ENCODE data around the gene MRPS17.

The MRPS17 gene

DNA sequence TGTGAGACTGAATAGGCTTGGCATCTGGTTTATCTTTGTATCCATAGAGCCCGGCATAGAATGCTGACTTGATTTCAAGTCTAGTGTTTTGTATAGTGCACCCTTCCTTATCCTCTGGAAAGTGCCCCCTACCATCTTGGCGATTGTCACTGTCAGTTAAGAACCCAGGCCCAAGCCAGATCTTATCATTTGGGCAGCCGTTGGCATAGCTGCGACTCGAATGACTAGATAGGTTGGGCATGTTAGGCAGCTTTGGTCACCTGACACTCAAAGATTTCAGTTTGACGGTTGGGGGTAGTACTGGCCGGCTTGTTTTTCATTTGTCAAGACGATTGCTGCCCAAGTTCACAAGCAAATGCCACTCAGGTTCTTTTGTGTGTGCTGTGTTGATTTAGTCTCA lies 19.3 kb downstream of the MRPS17 start:
- no peak for DNase-seq (ENCODE audit: low spot score)

DNA sequence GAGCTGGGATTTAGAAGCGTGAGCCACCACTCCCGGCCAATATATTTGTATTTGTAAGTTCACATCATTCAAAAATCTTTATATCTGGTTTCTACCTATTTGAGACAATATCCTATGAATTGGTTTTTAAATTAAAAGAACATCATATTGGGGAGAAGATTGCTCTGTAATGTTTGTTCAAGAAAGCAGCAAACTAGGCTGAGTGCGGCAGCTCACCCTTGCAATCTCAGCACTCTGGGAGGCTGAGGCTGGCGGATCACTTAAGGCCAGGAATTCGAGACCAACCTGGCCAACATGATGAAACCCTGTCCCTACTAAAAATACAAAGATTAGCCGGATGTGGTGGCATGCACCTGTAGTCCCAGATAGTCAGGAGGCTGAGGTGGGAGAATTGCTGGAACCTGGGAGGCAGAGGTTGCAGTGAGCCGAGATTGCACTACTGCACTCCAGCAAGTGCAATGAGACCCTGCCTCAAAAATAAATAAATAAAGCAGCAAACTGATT lies 22.1 kb downstream of the MRPS17 start:
- no peak for DNase-seq (ENCODE audit: low spot score)

DNA sequence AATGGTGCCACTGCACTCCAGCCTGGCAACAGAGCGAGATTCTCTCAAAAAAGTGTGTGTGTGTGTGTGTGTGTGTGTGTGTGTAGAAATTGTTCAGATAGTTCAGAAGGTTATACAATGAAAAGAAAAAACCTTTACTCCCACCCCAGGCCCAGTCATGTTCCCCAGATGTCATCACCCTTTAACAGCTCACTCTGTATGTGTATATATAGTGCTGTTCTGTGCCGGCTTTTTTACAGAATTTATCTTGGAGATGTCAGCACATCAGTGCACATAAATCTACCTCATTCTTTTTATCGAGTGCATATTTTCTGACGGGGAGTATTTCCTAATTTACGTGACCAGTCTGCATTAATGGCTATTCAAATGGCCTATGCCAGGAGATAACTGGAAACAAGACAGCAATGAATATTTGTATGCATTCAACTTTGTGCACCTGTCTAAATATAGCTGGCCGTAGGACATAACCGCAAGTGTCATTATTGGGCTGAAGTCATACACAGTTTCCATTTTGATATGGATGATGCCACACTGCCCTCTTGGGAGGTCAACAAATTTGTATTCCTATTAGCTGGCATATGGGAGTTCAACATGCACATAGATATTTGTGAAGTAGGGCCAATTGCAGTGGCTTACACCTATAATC lies 24.4 kb downstream of the MRPS17 start:
- no peak for DNase-seq (ENCODE audit: low spot score)

DNA sequence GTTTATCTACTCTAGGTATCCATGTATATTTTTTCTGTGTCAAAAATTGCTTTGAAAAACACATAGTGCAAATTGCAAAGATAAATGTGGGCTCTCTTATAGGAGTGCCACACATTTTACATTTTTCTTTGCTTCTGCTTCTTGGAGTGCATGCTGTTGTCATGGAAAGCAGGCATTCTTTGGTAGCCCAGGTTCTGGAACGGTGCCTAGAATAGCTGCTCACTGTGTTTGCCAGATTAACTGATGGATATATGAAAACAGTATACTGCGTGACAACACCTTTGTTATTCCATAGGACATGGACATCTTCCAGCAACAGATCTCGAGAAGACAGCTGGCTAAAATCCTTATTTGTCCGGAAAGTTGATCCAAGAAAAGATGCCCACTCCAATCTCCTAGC lies 26.2 kb downstream of the MRPS17 start:
- DNase-seq (ENCODE audit: low spot score): no peak

DNA sequence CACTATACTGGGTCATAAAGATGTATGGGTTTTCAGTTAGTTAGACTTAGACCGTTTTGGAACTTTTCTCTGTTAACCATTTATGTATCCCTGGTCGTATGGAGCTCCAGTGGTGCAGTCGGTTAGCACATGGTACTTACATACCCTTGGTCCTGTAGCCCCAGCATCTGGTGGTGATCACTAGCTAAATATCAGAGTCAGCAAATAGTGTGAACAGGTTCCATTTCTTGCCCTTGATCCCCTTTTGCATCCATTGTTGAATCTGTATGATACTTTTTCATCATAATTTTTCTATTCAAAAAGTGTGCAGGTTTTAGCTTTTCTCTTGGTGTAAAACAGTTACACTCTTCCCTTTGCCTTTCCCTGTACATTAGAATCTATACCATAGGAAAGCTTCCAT lies 28.6 kb downstream of the MRPS17 start:
- DNase-seq (ENCODE audit: low spot score): no peak

DNA sequence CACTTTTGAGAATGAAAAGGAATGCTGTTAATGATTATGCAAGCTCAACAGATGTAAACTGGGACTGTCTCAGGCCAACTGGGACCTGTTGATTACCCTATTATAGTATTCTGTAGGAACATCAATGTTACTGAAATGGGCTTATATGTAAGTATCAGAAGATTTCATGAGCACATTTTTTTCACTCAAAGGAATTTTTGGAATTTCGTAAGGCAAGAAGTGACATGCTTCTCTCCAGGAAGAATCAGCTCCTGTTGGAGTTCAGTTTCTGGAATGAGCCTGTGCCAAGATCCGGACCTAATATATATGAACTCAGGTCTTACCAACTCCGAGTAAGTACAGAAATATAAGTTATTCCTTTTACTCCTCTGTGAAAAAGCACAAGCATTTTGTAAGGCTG lies 31.9 kb downstream of the MRPS17 start:
- DNase-seq (ENCODE audit: low spot score): no peak

DNA sequence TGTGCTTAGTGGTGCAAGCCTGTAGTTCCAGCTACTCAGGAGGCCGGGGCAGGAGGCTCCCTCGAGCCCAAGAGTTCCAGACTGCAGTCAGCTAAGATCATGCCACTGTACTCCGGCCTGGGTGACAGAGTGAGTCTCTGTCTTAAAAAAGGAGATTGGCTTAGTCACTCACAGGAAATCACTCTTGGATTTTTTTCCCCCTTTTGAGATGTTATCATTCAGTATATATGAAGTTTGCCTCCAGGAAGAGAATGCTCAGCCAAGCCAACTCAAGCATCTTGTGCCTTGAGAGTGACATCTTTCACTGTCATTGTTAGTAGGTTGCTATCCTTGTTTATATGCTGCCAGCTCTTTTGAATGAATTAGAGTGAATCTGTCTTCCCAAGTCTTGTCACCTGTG lies 40.7 kb downstream of the MRPS17 start:
- DNase-seq (ENCODE audit: low spot score): no peak

DNA sequence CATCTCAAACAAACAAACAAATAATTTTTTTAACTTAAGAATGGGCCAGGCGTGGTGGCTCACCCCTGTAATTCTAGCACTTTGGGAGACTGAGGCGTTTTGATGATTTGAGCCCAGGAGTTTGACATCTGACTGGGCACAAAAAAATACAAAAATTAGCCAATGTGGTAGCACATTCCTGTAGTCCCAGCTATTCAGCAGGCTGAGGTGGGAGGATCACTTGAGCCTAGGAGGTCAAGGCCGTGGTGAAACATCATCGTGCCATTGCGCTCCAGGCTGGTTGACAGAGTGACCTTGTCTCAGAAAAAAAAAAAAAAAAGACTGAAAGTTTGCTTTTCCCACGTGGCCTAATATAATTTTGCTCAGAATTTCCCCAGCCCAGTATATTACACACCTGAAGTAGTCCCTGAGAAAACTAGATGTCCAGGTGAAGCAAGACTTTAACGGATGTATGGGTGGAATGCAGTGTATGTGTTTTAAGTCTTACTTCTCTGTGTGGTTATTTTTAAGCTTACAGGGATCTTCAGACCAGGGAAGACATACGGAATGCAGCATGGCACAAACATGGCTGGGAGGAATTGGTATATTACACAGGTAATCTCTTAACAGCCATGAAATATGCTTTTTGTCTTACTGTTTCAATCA lies 45.3 kb downstream of the MRPS17 start:
- DNase-seq (ENCODE audit: low spot score): no peak

DNA sequence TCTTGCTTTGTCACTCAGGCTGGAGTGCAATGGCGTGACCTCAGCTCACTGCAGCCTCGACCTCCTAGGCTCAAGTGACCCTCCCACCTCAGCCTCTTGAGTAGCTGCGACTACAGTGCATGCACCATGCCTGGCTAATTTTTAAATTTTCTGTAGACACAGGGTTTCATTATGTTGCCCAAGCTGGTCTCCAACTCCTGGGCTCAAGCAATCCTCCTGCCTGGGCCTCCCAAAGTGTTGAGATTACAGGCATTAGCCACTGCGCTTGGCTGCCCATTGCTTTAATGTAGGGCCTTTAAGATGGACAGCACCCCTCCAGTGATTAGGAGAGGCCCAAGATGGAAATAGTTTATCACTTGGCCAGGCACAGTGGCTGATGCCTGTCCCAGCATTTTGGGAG lies 52.1 kb downstream of the MRPS17 start:
- no peak for DNase-seq (ENCODE audit: low spot score)

Data from HuH-7.5 (cell line).